HG02610 (cell line): ENCODE results near the gene GABBR1.
"Not testable (repeated sequence)": the region's sequence is repeated elsewhere in the genome, so short reads cannot be mapped to it uniquely, and the experiment has no call there.

Source experiments
- ATAC-seq: cut with Tn5 transposase; IDR thresholded peaks from one replicate; pipeline ENCODE4 v1.9.1; 2021; ENCODE audit warnings: mild to moderate bottlenecking, moderate library complexity; ENCODE audit not compliant: unreplicated experiment

The GABBR1 gene

DNA sequence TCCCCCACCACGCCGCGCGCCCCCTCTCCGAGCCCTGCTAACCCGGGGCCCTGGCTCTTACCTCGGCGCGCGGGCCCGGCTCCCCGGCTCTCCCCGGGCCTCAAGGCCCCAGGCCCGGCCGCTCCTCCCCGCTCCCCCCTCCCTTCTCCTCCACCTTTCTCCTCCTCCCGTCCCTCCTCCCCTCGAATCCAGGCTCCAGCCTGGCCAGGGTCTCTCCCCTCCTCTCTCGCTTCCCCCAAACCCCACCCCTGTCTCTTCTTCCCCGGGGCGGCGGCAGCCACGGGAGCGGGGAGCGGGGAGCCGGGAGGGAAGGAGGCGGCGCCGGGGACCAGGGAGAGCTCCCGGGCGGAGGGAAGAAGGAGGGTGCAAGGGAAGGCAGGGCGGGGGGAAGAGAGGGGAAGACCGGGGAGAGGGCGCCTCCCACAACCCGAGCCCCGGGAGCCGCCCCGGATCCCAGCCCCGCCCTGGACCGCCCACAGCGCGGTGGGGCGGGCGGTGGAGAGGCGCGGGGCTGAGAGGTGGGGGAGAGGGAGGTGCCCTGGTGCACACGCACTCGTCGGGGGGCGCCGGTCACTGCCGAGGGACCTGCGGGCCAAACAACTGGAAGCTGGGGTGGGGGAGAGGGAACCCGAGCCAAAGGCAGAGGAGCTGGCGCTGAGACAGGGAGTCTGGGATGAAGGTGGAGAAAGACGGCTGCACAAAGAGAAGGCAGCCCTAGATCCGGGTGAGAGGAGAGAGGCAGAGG is at the start of gene GABBR1:
Gene GABBR1 (minus strand): TSS at position 395 of the 745 bp plus-strand sequence. CDS start 798 bp downstream, outside the sequence.
- ATAC-seq: peak; percentile 74

DNA sequence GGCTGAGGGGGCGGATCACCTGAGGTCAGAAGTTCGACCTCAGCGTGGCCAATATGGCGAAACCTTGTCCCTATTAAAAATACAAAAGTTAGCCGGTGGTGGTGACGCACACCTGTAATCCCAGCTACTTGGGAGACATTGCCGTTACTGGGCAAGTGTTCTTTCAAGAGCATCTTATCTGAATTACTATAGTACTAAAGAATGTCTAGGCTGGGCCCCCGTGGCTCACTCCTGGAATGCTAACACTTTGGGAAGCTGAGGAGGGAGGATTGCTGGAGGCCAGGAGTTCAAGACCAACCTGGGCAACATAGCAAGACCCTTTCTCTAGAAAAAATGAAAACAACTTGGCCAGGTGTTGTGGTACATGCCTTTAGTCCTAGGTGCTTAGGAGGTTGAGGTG is 48.8 kb upstream of the GABBR1 start:
- ATAC-seq: no peak

DNA sequence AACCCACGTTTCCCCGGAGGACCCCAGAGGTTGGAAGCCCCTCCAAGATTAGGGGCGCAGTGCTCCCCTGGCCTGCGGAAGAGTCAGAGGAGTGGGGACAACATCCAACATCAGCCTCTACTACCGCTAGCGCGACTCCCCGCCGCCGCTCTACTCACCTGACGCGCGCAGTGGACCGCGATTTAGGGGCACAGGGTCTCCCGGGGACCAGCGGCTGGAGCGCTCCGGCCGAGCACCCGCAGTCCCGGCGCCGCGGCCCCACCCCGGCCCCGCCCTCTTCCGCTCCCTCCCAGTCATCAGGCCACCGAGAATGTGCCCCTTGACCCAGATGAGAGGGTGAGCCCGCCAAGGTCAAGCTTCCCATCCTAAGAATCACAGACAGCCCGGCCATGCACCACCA is 47.9 kb upstream of the GABBR1 start, which contains the start of gene ZFP57:
Gene ZFP57 (minus strand): TSS at position 249 of the 400 bp plus-strand sequence. CDS start 4,149 bp downstream, outside the sequence.
- no peak for ATAC-seq

DNA sequence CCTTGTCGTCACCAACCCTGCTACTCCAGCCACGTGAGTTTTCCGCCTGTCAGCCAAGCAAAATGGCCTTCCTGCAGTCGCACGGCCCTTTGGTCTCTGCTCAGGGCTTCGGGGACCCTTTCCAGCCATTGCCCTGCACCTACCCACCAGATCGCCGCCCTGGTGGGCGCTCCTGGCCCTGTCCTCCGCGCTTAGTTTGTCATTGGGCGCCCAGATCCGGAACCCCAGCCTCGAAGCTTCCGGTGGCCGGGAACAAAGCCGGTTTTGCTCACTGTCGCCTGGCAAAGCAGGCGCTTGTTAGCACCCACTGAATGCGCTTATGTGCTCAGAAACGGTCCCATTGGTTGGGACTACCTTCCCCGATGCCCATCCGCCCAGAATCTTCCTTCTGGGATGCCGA is 47.4 kb upstream of the GABBR1 start:
- no peak for ATAC-seq

DNA sequence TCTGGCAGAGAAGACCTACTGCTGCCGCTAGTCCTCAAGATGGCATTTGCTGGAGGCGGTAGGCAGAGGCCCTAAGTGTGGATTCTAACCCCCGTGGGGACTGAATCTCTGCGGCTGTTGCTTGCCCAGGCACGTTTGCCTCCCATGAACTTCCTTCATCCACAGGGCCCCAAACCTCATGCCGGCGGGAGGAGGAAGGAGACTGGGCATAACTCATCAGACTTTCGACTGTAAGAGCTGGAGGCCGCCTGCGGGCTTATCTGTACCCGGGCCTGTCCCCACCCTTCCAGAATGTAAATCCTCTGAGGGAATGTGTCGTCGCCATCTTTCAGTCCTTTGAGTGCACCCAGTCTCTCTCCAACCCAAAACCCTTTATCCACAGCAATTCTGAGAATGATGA is 47.0 kb upstream of the GABBR1 start:
- ATAC-seq: no peak

DNA sequence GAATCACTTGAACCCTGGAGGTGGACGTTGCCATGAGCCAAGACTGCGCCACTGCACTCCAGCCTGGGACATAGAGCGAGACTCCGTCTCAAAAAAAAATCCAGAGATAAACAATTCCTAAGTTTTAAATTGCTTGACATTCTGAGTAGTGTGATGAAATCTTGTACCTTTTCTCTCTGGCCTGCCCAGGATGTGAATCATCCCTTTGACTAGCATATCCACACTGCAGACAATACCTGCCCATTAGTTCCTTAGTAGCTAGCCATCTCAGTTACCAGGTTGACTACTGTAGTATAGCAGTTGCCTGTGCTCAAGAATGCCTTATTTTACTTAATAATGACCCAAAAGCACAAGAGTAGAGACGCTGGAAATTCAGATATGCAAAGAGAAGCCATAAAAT is 45.1 kb upstream of the GABBR1 start:
- ATAC-seq: no peak

DNA sequence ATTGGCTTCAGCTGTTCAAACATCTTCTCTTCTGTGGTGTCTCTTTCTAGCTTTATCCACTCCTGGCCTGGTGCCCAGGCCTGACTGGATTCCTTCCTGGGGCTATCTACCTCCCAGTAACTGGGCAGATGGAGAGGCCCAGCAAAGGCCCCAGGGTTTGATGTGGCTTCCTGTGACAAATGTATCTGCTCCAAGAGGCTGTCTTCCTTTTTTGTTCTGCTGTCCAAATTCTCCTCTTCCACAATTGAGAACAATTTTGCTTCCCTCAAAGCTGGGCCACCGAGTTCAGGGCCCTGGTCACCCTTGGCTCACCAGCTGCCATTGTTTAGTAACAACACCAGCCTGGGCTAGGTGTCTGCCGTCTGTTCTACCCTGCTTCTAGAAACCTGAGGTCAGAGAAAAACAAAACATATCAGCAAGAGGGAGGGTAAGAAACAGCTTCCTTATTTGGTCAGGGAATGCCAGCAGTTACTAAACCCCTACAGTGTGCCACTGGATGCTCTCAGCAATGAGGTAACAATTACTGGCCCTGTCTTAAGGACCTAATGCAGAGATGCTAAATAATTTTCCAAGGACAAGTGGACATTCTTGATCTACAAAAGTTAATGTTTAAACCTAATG is 44.1 kb upstream of the GABBR1 start:
- ATAC-seq: no peak

DNA sequence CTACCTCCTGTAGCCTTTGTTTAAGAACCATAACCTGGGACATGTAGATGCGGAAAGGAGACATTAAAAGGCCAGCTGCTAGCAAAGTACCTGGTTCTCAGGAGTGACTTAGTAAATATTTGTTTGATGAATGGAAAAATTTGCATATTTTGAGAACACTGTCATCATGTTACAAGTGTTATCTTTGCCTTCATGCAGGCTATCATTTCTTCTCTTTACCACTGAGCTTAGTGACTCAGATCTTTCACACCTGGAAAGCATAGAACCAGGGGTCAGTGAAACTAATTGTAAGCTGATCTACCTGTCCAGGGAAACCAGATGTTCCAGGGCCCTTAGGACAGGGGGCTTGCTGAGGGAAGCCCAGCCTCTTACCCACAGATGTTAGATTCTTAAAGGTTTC is 42.6 kb upstream of the GABBR1 start:
- no peak for ATAC-seq

DNA sequence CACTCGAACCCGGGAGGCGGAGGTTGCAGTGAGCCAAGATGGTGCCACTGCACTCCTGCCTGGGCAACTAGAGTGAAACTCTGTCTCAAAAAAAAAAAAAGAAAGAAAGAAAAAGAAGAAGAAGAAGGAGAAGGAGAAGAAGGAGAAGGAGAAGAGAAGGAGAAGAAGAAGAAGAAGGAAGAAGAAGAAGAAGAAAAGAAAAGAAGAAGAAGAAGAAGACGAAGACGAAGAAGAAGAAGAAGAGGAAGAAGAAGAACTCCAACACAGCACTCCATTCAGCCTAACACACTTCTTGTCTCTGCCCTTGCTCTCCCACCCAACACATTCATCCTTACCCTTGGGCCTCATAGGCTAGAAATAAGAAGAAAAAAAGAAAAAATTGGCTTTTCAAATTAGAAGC is 41.0 kb upstream of the GABBR1 start:
- ATAC-seq: no peak

DNA sequence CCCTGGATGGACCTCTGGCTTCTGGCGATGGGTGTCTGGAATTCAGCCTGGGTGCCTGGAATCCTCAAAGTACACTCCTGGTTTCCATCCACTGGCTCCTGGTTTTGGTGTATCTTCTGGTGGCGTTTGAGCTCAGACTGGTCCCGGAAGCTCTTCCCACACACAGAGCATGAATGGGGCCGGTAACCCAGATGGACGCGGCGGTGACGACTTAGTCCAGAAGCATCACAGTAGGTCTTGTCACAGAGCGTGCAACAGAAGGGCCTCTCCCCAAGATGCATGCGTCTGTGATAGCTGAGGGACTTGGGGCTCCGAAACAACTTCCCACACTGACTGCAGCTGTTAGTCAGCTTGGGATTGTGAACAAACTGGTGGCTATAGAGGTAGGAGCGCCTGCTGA is 40.2 kb upstream of the GABBR1 start:
- ATAC-seq: no peak

DNA sequence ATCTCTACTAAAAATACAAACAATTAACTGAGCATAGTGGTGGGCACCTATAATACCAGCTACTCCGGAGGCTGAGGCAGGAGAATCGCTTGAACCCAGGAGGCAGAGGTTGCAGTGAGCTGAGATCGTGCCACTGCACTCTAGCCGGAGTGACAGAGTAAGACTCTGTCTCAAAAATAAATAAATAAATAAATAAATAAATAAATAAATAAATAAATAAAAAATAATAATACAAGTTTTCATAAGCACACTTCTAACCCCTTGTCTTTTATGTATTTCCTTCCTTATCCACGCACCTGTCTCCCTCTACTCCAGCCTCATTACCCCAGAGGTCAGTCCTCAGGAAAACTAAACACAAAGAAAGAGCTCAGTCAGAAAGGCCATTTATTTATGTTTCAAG is 39.1 kb upstream of the GABBR1 start:
- not testable (repeated sequence) for ATAC-seq

DNA sequence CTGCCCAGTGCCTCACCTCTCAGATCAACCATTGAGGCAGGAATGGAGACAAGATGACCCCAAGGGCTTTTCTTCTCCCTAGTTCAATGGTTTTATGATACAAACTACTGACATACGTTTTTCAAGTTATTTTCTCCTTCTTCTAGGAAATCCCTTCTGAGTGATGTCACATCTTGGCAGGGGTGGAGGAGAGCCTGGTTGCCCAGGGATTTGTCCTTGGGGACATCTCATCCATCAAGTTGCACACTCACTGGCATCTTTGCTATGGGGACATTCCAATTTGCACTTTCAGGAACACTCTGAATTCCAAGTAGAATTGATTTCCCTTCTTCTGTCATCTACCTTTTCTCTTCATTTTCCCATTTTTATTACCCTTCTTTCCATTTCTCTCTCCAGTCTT is 38.0 kb upstream of the GABBR1 start:
- ATAC-seq: no peak

DNA sequence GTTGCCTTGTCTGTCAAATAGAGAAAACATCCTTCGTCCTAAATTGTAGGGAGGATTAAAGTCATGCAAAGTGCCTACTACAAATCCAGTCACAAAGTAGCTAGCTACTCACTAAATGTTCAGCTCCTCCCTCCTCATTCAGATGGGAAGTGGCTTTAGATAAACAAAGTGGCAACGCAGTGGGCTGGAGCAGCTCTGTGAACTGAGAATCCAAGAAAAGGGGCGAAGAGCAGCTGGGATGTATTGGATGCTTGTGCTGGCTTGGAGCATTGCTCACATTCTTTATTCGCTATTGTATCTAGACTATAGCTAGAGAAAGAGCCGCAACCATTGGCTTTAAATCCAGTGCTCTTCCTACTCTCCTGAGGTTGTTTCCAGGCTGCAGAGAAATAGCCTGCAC is 34.2 kb upstream of the GABBR1 start:
- ATAC-seq: no peak

DNA sequence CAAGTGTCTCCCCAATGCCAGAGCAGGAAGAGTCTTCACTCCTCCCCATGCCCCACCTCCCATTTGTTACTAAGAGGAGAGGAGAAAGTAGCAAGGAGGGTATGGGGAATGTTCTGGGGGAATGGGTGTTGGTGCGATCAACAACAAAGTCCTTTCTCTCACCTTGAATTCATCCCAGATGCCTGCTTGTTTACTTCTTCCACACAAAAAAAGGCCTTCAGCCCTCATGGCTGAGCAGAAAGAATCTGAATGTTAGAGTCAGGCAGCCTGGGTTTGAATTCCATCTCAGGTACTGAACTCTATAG is 33.8 kb upstream of the GABBR1 start:
- ATAC-seq: no peak

DNA sequence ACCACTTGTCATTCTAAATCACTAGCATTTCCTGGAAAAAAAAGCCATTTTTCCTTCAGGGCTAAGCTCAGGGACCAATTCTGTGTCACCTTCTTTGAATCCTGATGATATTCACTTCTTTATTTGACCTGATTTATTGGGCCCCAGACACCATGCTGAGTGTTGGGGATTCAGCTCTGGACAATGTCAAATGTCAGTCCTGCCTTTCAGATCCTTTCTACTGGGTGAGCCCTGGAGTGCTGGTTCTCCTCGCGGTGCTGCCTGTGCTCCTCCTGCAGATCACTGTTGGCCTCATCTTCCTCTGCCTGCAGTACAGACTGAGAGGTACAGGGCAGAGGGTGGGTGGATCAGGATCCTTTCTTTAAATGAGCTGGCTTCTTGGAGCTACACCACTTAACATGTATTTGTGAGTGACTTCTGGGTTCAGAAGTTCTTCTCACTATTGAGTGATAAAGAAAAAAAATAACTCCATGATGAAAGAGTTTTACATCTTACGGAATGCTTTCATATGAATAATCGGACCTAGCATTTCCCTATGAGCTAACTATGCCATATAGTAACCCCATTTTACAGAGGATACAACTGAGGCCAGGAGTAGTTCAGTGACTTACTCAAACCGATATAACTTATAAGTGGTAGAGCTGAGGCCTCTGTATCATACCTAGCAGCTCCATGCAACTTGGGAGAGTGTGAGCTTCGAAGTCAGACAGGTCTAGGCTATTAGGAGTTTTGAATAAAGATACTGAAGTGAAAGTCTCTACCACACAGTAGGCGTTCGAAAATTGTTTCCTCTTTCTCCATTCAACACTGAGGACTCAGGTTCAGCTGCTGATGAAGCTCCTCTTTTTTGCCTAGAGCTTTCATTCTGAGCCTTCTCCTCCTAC is 33.2 kb upstream of the GABBR1 start:
- ATAC-seq: no peak

DNA sequence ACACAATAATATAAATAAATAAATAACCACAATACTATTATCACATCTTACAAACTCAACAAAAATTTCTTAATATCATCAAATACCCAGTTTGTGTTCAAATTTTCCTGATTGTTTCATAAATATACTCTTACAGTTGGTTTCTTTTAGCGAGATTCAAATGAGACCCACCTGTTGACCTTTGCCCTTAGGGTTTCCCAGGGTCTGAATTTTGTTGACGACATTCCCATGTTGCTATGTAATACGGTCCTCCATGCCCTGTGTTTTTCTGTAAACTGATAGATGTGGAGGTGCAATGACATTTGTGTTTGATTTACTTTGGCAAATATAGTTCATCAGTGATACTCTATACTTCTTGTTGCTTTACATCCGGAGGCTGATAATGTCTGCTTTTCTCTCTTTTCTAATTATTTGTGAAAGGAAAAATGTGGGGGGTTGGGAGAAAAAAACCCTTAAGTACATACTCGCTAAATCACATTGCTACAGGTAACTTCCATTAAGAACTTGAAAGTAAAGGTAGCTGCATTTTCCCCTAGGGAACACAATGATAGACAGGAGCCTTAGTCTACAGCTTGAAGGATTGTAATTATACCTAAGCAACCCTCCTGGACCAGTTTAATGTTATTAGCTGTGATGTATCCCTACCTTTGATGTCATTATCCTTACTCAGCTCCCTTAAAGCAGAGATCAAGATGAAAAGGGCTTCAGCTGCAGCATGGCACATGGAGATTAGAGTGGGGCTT is 30.5 kb upstream of the GABBR1 start:
- no peak for ATAC-seq

DNA sequence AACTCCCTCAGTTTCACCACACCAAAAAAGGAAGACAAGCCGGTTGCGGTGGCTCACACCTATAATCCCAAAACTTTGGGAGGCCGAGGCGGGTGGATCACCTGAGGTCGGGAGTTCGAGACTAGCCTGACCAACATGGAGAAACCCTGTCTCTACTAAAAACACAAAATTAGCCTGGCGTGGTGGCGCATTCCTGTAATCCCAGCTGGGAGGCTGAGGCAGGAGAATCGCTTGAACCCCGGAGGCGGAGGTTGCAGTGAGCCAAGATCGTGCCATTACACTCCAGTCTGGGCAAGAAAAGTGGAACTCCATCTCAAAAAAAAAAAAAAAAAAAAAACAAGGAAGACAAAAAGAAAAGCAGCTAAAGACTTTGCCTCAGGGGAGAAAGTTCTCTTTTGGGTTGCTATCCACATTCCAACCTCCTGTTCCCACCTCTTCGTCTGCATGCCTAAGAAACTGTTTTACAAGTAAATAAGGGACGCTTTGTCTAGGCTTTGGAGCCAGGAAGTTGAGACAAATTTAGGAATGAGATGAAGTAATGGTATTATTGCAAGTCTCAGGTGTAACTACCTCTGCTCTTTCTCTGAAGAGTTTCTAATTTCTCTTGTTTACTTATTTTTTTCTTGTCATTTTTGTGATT is 28.6 kb upstream of the GABBR1 start:
- ATAC-seq: not testable (repeated sequence)

DNA sequence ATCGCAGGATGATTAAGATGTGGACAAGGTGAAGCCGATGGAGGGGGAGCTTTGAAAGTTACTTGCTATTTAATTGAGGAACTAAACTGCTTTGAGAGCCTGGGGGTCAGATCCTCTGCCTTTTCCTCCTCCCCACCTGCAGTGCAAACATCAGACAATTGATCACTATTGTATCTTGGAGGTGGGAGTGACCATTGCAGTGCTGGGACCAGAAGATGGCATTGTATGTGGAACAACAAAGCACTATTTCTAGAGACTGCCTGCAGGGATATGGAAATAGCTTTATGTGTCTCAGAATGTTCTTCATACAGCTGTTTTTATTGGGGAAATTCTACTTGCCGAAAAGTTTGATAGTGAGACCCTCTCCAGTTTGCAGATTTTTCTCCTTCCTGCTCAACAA is 28.1 kb upstream of the GABBR1 start:
- ATAC-seq: no peak

DNA sequence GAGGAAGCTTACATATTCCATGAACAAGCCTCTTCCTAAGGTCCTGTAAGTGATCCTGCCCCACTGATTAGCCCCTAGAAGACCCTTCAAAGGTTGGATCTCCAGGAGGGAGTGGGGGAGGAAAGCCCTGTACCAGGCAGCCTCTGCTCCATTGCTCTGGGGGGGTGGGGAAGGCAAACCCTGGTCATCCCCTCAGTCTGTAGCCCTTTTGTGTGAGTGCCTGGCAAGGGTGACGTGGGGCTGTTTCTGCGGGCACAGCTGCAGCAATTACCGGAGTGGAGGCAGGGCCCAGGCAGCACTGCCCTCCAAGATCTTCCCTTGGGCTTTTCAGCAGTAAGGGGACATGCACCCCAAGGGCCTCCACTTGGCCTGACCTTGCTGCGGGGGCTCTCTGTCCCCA is 23.8 kb upstream of the GABBR1 start, which contains the start of gene MOG:
Gene MOG (plus strand): TSS at position 295 of the 400 bp plus-strand sequence. CDS start 118 bp downstream, outside the sequence.
- no peak for ATAC-seq

DNA sequence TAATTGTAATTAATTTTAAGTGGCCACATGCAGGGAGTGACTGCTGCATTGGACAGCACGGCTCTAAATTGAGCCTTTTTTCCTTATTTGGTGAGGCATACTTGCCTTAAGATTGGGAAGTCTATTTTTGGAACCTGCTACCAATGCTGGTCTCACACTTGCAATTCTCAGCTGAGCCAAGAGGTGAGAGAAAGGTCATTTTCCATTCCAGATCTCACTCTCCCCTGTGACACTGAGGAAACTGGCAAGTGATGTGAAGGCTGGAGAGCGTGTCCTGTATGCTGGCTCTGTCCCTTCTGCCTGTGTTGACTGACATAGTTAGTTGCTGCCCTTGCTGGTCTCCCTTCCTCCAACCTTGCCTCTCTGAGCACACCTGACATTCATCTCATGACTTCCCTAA is 23.2 kb upstream of the GABBR1 start:
- ATAC-seq: no peak
